NCI-H2227 (cell line): Measurements from ENCODE around the gene CYTH1.

ENCODE experiments used
- DNase-seq: peaks from one replicate; lab custom pipeline; 2025; ENCODE audit not compliant: unreplicated experiment; lab: John Stamatoyannopoulos, UW

The CYTH1 gene, protein sequence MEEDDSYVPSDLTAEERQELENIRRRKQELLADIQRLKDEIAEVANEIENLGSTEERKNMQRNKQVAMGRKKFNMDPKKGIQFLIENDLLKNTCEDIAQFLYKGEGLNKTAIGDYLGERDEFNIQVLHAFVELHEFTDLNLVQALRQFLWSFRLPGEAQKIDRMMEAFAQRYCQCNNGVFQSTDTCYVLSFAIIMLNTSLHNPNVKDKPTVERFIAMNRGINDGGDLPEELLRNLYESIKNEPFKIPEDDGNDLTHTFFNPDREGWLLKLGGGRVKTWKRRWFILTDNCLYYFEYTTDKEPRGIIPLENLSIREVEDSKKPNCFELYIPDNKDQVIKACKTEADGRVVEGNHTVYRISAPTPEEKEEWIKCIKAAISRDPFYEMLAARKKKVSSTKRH

DNA sequence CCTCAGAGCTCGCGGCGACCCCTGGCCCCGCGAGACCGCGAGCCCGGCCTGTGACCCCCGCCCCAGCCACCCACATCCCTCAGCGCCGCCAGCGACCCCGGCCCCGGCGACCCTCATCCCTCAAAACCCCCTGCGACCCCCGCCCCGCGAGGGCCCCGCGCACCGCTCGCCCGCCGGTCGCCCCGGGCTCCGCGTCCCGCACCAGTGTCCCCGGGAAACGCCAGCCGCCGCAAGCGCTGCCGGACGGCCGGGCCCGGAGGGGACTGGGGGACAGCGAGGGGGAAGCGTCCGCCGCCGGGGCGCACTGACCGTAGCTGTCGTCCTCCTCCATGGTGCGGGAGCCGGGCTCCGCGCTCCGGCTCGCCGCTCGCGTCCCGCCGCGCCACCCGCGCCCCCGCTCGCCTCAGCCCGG is at the start of gene CYTH1:
TSS of gene CYTH1 (minus strand) at position 381 of the 412 bp plus-strand sequence. CDS start at position 331, 50 bp downstream.
- no peak for DNase-seq

DNA sequence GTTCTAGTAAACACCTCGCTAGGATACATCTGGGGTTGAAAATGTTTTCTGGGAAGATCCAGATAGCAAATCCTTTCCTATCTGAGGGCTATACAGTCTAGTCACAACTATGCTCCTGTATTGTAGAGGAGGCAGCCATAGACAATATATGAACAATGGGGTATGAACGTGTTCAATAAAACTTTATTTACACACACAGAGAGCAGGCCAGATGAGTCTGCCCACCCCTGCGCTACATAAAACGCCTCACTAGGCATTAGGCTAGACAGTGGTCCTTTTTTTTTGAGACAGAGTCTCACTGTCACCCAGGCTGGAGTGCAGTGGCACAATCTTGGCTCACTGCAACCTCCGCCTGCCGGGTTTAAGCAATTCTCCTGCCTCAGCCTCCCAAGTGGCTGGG is 47.4 kb upstream of the CYTH1 start:
- DNase-seq = no peak

- no peak for DNase-seq
Observed at GRCh38 chr17:78828470-78829185, 46.6 kb upstream of the CYTH1 start.

DNA sequence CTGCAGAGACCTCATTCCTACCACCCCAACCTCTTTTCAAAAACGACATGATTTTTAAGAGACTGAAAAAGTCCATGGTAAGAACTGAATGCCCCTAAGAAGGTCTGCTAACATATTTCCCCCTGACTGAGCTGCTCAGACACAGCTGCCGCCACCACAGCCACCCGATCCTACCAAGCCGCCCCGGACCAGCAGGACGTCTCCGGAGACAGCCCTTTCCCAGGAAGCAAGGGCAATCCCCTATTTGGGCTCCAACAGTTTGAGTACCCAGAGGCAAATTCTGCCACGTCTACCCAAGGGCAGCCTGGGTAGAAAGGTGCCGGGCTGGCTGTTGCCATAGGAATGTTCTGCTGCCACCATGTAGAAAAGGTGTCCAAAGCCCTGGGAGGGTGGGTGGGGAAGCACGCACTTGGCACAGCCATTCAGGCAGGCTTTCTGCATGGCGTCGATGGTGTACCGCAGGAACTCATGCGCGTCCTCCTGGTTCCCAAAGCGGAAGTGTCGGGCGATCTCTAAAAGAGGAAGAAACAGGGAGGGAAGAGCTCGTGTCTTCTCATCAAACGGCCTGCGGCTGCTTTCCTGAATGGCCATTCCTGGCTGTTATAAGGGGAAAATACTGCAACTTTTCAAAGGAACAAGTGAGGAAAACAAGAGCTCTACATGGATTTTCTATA is 44.9 kb upstream of the CYTH1 start:
- no peak for DNase-seq

DNA sequence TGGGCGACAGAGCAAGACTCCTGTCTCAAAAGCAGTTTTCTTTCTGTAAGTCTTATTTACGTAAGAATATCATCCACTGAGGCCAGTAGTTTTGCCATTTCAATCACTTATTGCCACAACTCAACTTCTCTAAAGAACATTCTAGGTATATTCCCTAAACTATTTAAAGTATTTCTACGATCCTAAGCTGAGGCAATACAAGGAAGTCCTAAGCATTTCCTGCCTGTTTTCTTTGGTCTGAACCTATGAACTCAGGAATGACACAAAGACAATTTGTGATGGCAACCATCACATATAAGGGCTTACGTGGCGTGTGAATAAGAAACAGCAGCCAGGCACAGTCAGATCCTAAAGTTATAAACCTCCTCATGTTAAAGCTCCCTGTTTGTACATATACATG is 44.3 kb upstream of the CYTH1 start:
- no peak for DNase-seq

DNA sequence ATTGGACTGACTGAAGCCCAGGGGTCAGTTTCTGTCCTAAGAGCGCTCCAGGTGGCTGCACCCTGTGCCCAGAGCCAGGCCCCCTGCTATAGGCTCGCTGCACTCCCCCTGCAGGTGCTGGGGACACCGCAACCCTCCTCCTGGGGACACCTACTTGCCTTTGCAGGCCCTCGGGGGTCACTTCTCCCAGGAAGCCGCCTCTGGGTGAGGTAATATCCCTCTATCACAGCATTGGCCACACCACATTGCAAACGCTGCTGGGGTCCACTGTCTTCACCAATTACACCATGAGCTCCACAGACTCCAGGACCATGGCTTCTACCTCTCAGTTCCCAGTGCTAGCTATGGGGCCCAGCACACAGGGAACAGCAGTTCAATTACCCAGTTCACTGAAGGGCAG is 43.6 kb upstream of the CYTH1 start:
- no peak for DNase-seq

DNA sequence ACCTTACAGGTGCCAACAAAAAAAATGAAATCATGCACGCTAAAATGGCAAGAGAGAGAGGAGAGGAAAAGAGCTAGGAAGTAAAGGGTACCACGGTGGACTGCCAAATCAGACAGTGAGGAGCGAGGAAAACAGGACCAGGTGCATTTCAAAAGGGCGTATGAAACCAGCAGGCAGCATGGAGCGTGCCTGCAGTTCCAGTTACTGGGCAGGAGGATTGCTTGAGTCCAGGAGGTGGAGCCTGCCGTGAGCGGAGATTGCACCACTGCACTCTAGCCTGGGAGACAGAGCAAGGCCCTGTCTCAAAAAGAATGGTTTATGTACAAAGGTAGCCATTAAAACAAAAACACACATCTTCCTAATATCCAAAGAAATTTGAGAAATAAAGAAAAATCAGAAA is 42.2 kb upstream of the CYTH1 start:
- no peak for DNase-seq

- DNase-seq = no peak
Observed at GRCh38 chr17:78823282-78824046, 41.4 kb upstream of the CYTH1 start.

GRCh38 chr17:78822552-78822951 is 40.5 kb upstream of the CYTH1 start:
- no peak for DNase-seq

DNA sequence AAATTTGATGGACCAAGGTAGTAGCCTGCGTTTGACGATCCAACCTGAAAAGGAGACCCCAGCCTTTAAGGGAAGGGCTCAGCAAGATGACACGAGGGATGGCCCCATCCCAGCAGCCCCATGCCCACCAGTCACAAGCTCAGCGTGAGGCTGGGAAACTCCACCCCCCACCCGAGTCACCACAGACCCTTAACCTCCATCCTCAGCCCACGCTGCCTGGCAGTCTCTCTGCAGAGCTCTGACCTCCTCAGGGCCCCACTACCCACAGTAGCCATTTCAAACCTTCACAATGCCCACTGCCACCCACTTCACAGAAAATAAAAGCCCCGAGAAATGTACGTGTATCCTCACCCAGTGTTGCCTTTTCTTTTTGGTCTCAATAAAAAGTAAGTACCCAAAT is 39.9 kb upstream of the CYTH1 start:
- no peak for DNase-seq

DNA sequence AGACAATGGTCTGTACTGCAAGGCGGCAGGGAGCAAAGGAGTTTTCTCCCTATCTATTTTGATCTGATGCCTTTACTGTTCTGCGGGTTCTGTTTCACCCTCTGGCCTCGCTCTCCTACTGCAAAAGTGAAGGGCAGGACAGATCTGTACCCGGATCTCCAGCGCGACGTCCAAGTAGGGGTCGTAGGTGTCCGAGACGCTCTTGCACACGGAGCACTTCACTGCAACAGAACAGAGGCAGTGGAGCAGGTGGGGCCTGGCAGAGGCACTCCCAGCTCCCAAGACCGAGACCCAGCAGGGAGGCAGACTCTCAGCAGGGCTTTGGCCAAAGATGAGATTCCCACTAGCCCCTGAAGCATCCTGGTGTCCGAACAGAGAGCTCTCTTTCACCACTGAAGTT is 38.8 kb upstream of the CYTH1 start:
- DNase-seq = no peak

GRCh38 chr17:78819806-78820792 is 38.0 kb upstream of the CYTH1 start:
- no peak for DNase-seq

DNA sequence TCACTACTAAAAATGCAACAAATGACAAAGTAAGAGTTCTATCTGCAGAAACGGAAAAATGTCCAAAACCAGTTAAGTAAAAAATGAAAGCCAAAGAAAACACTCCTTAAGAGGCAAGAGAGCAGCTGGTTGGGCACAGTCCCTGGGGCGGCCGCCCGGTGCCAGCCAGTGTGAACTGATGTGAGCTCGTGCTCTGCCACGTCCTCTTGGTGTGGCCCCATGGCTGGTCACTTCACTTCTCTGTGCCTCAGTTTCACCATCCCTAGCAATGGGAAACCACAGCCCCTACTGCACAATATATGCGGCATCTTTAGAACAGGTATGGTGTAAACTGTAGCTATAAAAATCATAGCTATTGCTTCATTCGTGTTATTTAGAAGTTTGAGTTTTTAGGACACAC is 37.3 kb upstream of the CYTH1 start:
- no peak for DNase-seq

DNA sequence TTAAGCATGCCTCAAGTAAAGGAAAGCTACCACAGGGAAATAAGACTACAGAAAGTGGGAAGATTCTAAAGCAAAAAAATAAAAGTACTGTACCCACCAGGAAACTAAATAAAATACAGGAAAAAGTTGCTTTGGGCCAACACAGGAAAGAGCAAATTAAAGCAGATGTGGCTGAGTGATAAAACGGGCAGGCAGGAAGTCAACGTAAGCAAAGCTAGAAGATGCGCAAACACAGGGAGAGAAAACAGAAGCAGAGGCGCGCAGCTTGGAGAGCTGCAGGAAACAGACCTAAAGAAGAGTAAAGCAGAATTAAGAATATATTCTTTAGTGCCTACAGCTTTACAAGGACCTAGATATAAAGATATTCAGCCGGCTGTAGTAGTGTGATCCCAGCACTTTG is 36.9 kb upstream of the CYTH1 start:
- DNase-seq = no peak

DNA sequence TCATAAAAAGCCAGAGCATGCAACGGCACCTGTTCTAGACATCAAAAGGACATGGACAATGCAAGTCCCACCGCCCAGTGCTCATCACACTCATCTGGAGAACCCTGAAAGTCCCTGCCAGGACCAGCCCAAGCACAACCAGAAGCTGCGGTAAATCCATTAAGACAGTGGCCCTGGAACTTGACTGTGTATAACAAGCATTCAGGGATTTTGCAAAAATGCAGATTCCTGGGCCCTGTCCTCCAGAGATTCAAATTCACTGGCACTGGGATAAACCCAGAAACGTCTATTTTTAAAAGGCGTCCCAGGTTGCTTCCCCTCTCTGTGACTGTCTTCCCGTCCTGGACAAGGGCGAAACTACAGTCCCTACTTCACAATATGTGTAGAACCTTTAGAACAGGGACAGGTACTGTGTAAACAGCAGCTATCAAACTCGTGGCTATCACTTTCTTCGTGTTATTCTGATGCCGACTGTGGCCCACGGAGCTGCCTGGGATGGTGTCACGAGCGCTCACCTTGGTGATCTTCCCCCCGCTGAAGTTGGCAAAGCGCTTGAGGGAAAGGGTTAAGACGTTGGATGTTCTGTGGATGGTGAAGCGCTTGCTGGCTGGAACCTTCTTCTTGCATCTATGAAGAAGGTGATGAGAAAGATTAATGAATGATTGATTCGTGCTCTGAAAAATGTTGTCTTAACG is 36.2 kb upstream of the CYTH1 start:
- no peak for DNase-seq

DNA sequence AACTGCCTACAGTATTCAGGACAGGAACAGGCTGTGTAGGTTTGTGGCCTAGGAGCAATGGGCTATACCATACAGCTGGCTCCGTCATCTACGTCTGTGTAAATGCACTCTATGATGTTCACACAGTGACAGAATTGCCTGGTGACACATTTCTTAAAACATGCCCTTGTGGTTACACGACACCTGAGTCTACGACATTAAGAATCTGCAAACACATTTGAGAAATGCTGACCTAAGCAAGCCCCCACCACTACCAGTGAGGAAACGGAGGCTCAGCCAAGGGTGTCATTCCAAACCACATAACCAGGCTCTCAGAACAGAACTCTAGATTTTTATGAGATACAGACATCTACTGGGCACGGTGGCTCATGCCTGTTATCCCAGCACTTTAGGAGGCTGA is 35.0 kb upstream of the CYTH1 start:
- DNase-seq = no peak

DNA sequence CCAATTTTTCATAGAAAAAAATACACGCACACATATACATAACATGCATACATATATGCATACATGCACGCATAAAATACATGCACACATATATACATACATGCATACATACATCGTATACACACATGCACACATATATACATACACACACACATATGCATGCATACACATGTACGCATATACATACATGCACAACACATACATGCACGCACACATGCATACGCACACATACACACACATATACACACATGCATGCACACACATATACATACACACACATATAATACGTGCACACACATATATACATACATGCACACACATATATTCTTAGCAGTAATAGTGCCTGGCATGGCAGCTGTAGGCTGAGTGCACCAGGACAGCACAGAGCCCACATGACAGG is 33.6 kb upstream of the CYTH1 start:
- DNase-seq = no peak

GRCh38 chr17:78812855-78813254 is 30.8 kb upstream of the CYTH1 start:
- no peak for DNase-seq

DNA sequence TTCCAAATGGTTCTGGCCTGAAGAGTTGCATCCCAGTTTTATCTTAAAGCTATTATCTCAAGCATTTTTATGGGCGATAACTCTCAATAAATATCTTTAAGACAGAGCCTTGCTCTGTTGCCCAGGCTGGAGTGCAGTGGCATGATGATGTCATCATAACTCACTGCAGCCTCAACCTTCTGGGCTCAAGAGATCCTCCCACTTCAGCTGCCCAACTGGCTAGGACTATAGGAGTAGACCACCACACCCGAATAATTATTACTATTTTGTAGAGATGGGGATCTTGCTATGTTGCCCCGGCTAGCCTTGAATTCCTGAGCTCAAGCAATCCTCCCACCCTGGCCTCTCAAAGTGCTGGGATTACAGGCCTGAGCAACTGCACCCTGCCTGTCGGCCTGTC is 26.1 kb upstream of the CYTH1 start:
- no peak for DNase-seq
